DND-41 (cell line): Measurements from ENCODE around the gene KDM4F.

Experiments
- EZH2 ChIP-seq: IDR thresholded peaks from 3 replicates; pipeline ENCODE4 v1.6.1; 2012; ENCODE audit warnings: borderline replicate concordance, low read depth, mild to moderate bottlenecking, moderate library complexity, low read length, inconsistent platforms; ENCODE audit not compliant: severe bottlenecking
- TF ChIP-seq, protein P1 (sequence below): IDR thresholded peaks from 2 replicates; pipeline ENCODE4 v1.5.1; 2012; ENCODE audit warnings: borderline replicate concordance, low read length, moderate library complexity, mild to moderate bottlenecking; ENCODE audit not compliant: poor library complexity, severe bottlenecking; ENCODE audit errors: extremely low read depth

DNA sequence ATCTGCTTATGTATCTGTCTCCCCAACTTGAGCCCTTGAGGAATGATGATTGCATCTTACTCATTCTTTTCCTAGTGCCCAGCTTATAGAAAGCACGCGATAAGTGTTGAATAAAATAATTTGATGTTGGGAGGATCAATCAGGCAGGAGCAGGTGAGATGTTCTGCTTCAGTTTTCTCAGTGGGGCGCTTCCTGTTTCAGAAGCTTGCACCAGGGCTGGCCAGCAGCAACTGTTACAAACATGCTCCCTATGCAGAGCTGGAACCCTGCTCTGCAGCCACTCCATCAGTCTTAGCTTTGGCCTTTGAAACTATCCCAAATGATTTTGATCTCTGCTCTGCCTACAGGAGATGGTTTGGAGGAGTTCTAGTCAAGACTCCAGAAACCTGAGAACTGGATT, 44.3 kb downstream of the KDM4F start:
- TF ChIP-seq, protein P1, sequence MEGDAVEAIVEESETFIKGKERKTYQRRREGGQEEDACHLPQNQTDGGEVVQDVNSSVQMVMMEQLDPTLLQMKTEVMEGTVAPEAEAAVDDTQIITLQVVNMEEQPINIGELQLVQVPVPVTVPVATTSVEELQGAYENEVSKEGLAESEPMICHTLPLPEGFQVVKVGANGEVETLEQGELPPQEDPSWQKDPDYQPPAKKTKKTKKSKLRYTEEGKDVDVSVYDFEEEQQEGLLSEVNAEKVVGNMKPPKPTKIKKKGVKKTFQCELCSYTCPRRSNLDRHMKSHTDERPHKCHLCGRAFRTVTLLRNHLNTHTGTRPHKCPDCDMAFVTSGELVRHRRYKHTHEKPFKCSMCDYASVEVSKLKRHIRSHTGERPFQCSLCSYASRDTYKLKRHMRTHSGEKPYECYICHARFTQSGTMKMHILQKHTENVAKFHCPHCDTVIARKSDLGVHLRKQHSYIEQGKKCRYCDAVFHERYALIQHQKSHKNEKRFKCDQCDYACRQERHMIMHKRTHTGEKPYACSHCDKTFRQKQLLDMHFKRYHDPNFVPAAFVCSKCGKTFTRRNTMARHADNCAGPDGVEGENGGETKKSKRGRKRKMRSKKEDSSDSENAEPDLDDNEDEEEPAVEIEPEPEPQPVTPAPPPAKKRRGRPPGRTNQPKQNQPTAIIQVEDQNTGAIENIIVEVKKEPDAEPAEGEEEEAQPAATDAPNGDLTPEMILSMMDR: no peak
- TF ChIP-seq EZH2: no peak
